Astrocyte of the spinal cord (primary cell): ENCODE measurements around the gene PODXL2.
A peak's percentile ranks its signal among the peaks of the same experiment; 100 is the strongest.
"Not testable (repeated sequence)": the region's sequence is repeated elsewhere in the genome, so short reads cannot be mapped to it uniquely, and the experiment has no call there.

Experiments used
- DNase-seq: peaks from one replicate; pipeline ENCODE4 v3.0.0; 2011; ENCODE audit warnings: low read depth, low spot score
- H3K4me3 ChIP-seq: 2 replicates; pipeline ENCODE4 v1.5.1; 2011; ENCODE audit warnings: low read depth, mild to moderate bottlenecking, low read length, moderate library complexity
- in situ Hi-C: cut with HindIII; loops from 2 replicates; pipeline ENCODE4 v1.10.0; 2017; ENCODE audit warnings: low sequenced_read_pairs
- TF ChIP-seq, protein P1 (sequence below): IDR thresholded peaks from 2 replicates; pipeline ENCODE4 v1.5.1; 2012; ENCODE audit warnings: low read depth, mild to moderate bottlenecking, low read length, inconsistent platforms

The PODXL2 gene

DNA sequence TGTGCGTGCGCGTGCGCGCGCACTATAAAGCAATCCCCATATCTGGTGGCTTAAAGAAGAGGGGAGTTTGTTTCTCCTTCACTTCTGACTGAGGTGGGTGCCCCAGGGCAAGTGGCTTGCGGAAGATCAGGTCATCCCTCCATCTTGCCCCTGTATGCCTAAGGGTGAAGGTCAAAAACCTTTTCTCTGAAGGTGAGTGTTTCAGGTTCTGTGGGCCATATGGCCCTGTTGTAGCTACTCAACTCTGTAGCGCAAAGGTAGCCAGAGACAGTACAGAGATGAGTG, 49.3 kb downstream of the PODXL2 start:
- H3K4me3 ChIP-seq = no peak overlapping the region
- no peak for DNase-seq
- in situ Hi-C loops = no loop called here
- TF ChIP-seq, protein P1, sequence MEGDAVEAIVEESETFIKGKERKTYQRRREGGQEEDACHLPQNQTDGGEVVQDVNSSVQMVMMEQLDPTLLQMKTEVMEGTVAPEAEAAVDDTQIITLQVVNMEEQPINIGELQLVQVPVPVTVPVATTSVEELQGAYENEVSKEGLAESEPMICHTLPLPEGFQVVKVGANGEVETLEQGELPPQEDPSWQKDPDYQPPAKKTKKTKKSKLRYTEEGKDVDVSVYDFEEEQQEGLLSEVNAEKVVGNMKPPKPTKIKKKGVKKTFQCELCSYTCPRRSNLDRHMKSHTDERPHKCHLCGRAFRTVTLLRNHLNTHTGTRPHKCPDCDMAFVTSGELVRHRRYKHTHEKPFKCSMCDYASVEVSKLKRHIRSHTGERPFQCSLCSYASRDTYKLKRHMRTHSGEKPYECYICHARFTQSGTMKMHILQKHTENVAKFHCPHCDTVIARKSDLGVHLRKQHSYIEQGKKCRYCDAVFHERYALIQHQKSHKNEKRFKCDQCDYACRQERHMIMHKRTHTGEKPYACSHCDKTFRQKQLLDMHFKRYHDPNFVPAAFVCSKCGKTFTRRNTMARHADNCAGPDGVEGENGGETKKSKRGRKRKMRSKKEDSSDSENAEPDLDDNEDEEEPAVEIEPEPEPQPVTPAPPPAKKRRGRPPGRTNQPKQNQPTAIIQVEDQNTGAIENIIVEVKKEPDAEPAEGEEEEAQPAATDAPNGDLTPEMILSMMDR = no peak

DNA sequence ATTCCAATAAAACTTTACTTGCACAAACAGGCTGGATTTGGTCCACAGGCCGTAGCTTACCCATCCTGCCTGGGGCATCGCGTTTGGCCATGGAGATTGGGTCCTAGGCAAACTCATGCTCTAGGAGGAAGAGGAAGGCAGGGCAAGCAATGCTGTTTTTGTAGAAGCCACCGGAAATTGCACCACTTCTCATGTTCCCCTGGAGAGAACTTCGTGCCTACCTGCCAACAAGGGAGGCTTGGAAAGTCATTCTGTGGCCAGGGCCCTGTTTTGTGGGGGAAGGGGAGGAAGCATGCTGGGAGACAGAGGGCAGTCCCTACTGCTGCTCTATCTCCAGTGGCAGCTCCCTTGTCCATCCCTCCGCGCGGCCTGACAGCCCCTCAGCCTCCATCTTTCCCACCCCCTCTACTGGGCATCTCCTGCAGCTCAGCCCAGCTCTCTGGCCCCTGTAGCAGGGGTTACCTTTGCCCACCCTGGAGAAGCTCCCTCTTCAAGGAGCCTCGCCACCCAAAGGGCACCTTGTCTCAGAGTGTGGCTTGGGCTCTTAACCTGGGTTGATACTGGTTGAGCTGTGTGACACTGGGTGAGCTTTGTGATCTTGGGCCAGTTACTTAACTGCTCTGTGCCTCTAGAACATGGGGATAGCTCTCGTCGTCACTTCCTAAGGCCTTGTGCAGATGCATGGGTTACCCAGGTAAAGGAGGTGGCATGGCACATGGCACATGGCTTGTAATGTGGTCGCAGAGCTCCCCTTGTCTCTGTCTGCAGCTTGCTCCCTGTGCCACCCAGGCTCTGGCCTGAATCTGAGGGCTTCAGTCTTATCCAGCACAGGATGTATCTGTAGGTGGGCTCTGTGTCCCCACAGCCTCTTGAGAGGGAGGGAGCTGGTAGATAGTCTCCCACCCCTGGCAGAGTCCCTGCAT, 49.9 kb downstream of the PODXL2 start:
- in situ Hi-C loops = no loop called here
- DNase-seq = no peak
- H3K4me3 ChIP-seq = no peak overlapping the region
- TF ChIP-seq, protein P1 = no peak

DNA sequence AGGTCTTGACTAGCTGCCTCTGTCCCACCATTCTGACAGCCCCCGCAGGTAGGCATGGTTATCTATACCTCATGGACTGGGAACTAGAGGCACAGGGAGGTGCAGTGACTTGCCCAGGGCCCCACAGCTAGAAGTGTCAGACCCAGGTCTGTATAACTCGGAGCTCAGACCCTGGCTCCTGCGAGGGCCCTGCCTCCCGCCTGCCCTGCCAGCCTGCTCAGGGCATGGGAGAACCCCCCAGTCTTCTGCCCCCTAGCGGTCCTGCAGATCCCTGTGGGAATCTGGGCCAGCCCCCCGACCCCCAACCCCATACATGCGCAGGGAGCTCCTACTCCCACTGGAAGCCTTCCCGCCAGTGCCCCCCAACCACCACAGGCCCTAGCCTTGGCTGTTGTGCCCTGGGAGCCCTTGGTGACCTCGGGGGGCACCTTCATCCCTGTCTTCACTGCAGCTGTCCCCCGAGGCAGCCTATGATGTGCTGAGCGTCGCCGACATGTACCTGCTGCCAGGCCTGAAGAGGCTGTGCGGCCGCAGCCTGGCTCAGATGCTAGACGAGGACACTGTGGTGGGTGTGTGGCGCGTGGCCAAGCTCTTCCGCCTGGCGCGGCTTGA, 50.7 kb downstream of the PODXL2 start:
- in situ Hi-C loops = no loop called here
- TF ChIP-seq, protein P1 = peak; percentile 10
- no peak for DNase-seq
- H3K4me3 ChIP-seq = no peak overlapping the region

DNA sequence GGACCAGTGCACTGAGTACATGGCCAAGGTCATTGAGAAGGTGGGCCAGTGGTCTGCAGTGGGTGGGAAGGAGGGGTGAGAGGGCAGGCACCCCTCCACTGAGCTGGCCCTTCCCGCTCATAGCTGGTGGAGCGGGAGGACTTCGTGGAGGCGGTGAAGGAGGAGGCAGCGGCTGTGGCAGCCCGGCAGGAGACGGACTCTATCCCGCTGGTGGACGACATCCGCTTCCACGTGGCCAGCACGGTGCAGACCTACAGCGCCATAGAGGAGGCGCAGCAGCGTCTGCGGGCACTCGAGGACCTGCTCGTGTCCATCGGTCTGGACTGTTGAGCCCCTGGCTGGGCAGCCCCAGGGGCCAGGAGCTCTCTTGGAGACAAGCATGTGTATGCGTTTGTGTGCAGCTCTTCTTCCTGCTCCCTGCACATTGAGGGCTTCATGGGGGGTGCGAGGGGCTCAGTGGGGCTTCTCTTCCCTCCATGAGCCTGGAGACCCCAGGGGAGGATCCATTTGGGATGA, 51.2 kb downstream of the PODXL2 start:
- DNase-seq = no peak
- TF ChIP-seq, protein P1 = no peak
- H3K4me3 ChIP-seq = no peak overlapping the region
- in situ Hi-C loops = no loop called here

DNA sequence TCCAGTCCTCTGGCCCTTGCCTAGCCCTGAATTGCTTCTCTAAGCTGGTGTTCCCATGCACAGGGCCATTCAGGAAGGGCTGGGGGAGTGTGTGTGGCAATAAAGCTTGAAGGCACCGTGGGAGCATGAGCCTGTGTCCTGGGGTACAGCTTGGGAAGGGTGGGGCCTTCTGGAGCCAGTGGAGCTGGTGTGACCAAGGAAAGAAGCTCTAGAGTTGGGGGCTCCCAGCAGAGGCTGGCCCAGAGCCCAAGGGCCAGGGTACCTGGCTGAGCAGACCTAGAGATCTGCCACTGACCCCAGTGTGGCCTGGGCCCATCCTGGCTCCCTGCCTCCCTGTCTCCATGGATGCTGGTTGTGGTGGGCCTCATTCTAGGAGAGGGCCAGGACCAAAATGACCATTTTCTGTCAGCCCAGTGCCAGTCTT, 51.8 kb downstream of the PODXL2 start:
- in situ Hi-C loops = no loop called here
- H3K4me3 ChIP-seq = no peak overlapping the region
- TF ChIP-seq, protein P1 = no peak
- no peak for DNase-seq

DNA sequence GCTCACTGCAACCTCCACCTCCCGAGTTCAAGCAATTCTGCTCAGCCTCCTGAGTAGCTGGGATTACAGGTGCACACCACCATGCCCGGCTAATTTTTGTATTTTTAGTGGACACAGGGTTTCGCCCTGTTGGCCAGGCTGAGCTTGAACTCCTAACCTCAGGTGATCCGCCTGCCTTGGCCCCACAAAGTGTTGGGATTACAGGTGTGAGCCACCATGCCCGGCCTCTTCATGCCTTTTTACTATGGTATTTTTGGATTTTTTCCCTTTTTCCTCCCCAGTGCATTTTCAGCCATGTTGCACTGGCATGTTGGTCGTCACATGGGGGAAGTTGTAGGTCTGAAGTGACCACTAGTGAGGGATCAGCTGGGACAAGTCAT, 53.2 kb downstream of the PODXL2 start:
- in situ Hi-C loops, DNase-seq: not testable (repeated sequence)

DNA sequence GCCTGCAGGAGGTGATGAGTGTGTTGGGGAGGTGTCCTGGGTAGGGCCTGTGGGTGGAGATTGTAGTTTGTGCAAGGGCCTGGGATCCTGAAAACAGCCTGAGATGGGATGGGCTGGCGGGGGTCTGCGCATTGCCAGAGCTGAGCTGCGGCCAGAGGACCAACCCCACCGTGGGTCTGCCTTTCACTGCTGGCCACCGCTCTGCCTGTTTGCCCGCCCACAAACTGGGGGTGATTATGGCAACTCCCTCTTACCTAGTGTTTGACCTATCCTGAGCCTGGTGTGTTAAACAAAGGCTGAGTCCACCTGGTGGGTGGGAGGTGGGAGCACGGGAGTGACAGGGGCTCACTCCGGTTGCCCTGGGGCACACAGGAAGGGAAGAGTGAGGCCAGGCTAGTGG, 53.6 kb downstream of the PODXL2 start:
- TF ChIP-seq, protein P1 = no peak
- in situ Hi-C loops = no loop called here
- no peak overlapping the region for H3K4me3 ChIP-seq
- DNase-seq = no peak

More for the DNA sequence above, 53.2 kb downstream of the PODXL2 start:
- not testable (repeated sequence) for H3K4me3 ChIP-seq
